ENCODE data around the gene KANK3. TPM values are rescaled to one million over a fixed set of nuclear protein-coding genes. Genes with fewer than 3 reads are reported as not detected.

The KANK3 gene
- total and polyA plus RNA-seq, 10 of the 15 experiments (the other 5 are each of a cell fraction or from before 2014, with no cell fraction given), result 0.03 to 0.93 (median 0.22) TPM; not detected in 1

DNA sequence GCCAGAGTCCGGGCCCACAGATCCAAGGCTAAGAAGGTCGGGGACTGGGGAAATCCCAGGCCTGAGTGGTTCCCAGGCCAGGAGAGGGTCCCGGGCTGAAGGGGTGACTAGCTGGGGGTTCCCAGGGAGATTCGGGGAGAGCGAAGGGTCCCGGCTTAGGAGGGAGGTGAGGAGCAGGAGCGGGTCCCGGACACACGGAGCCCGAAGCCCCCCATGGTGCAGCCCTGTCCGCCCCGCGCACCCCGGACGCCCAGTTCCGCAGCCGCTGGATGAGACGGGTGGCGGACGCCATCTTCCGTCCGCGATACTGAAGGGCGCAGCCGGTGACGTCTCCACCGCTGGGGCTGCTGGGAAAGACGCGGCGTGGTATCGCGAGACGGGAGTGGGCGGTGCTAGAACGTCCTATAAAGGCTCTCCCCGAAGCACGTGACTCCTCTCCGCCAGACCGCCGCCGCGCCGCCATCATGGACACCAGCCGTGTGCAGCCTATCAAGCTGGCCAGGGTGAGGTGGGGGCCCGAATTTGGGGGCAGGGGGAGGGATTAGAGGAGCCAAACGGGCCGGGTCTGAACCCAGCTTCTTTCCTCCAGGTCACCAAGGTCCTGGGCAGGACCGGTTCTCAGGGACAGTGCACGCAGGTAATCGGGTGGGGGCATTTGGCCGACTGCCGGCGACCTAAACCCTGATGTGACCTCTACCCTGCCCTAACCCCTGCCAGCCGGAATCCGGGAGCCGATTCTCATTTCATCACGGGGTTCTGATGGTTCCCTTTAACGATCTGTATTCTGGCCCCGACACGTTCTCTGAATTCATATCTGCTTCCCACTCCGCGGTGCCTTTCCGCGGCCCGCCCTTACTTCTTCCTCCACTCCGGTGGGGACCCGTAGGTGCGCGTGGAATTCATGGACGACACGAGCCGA is 21.7 kb downstream of the KANK3 start, which contains the start of the genes NDUFA7 and RPS28 (continued):
- TF ChIP-seq, protein P1, sequence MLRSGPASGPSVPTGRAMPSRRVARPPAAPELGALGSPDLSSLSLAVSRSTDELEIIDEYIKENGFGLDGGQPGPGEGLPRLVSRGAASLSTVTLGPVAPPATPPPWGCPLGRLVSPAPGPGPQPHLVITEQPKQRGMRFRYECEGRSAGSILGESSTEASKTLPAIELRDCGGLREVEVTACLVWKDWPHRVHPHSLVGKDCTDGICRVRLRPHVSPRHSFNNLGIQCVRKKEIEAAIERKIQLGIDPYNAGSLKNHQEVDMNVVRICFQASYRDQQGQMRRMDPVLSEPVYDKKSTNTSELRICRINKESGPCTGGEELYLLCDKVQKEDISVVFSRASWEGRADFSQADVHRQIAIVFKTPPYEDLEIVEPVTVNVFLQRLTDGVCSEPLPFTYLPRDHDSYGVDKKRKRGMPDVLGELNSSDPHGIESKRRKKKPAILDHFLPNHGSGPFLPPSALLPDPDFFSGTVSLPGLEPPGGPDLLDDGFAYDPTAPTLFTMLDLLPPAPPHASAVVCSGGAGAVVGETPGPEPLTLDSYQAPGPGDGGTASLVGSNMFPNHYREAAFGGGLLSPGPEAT (IDR thresholded peaks at IDR 0.05; ENCODE audit: low read depth), result peak; percentile 96
- TF ChIP-seq TCF12 (IDR thresholded peaks at IDR 0.05; ENCODE audit: low read depth, low read length) (0 out of 2 replicates have a peak, but pooled peaks have one; percentile 45), ZZZ3 (IDR thresholded peaks at IDR 0.05; ENCODE audit: control insufficient read depth, insufficient read length, low read depth) (no peak), ATF7 (IDR thresholded peaks at IDR 0.05; ENCODE audit: low read depth) (peak; percentile 85), DPF2 (IDR thresholded peaks at IDR 0.05) (peak; percentile 60), STAT3 (IDR thresholded peaks at IDR 0.05; ENCODE audit: low read depth, low read length) (no peak), SMAD1 (IDR thresholded peaks at IDR 0.05; ENCODE audit: low read depth, partially characterized antibody) (no peak), JUND (IDR thresholded peaks at IDR 0.05; ENCODE audit: low read depth, low read length) (no peak), RELA (IDR thresholded peaks at IDR 0.05; ENCODE audit: borderline replicate concordance, partially characterized antibody) (peak; percentile 85), SUZ12 (IDR thresholded peaks at IDR 0.05; ENCODE audit: unreplicated experiment) (no peak), MLLT1 (IDR thresholded peaks at IDR 0.05) (no peak), E4F1 (IDR thresholded peaks at IDR 0.05; ENCODE audit: borderline replicate concordance, partially characterized antibody) (no peak), TAF1 (IDR thresholded peaks at IDR 0.05; ENCODE audit: borderline replicate concordance, low read depth, low read length) (peak; percentile 99), RCOR1 (conservative IDR thresholded peaks at IDR 0.05; ENCODE audit: low read depth, low read length) (peak; percentile 97; the same call in 1 of the 2 replicates), NRF1 (conservative IDR thresholded peaks at IDR 0.05; ENCODE audit: low read depth, low read length) (no peak), FOS (IDR thresholded peaks at IDR 0.05; ENCODE audit: borderline replicate concordance, extremely low read depth, insufficient read length) (no peak), GATAD2B (conservative IDR thresholded peaks at IDR 0.05; ENCODE audit: low read depth) (peak; percentile 46; the same call in 1 of the 2 replicates), CREM (IDR thresholded peaks at IDR 0.05; ENCODE audit: low read depth) (peak; percentile 98), WRNIP1 (IDR thresholded peaks at IDR 0.05; ENCODE audit: borderline replicate concordance, low read depth, low read length) (no peak)
- TF ChIP-seq, protein P2, sequence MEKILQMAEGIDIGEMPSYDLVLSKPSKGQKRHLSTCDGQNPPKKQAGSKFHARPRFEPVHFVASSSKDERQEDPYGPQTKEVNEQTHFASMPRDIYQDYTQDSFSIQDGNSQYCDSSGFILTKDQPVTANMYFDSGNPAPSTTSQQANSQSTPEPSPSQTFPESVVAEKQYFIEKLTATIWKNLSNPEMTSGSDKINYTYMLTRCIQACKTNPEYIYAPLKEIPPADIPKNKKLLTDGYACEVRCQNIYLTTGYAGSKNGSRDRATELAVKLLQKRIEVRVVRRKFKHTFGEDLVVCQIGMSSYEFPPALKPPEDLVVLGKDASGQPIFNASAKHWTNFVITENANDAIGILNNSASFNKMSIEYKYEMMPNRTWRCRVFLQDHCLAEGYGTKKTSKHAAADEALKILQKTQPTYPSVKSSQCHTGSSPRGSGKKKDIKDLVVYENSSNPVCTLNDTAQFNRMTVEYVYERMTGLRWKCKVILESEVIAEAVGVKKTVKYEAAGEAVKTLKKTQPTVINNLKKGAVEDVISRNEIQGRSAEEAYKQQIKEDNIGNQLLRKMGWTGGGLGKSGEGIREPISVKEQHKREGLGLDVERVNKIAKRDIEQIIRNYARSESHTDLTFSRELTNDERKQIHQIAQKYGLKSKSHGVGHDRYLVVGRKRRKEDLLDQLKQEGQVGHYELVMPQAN (conservative IDR thresholded peaks at IDR 0.05), result peak; percentile 44; the same call in 1 of the 2 replicates

Data from GM12878 (cell line).